Amygdala (tissue), 56 donors: Measurements from ENCODE around the gene SMIM22.
"Not testable (repeated sequence)": the region's sequence is repeated elsewhere in the genome, so short reads cannot be mapped to it uniquely, and the experiment has no call there.

Experiments
- DNase-seq, 56 donors: peaks; one replicate each; lab custom pipeline; 2025; lab: John Stamatoyannopoulos, UW

SMIM22 gene

DNA sequence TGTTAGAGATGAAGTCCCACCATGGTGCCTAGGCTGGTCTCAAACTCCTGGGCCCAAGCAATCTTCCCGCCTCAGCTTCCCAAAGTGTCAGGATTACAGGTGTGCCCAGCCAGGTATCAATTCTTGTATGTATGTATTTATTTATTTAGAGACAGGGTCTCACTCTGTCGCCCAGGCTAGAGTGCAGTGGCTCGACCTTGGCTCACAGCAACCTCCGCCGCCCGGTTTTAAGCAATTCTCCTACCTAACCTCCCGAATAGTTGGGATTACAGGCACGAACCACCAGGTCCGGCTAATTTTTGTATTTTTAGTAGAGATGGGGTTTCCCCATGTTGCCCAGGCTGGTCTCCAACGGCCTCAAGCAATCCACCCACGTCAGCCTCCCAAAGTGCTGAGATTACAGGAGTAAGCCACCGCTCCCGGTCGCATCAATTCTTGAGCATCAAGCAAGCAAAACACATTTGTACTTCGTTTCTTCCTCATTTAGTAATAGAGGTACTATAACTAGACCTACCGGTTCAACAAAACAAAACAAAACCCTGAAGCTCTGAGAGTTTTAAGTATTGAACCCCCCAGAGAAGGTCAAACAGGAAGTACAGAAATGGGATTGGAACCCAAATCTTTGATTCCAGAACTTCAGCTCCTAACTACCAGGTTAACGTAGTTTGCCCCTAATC lies 27.2 kb upstream of the SMIM22 start:
- DNase-seq: peak in 4 of 56 donors; percentile 2 to 14 (median 10)

DNA sequence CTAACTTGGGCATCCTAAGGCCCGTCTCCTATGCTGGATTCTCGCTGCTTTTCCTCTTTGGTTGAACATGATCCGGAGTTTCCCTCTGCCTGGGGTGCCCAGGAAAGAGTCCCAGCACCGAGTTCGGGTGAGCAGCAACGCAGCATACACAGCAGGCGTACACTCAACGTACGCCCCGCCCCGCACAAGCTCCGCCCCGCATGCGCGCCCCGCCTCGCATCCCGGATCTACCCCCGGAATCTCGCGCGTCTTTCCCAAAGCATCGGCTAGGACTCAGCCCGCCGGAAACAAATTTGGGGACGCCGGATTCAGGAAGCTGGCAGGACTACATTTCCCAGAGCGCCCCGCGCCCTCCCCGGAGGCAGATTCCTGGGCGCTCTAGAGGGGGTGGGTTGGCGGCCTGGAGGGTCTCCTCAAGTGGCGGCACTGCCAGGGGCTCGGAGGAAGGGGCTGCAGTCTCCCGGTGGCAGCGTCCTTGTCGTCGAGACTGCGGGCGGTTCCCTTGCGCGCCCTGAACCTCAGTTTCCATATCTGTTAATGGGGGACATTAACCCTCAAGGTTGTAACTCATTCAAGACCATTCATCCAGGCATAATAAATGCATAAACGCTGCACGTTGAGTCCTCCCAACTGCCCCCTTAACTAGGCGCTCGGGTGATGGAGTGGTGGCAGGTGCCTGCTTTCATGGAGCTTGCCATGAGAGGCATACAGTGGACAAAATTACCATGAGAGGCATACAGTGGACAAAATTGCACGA lies 26.4 kb upstream of the SMIM22 start:
- peak; percentile 80 to 99 (median 95) for DNase-seq

DNA sequence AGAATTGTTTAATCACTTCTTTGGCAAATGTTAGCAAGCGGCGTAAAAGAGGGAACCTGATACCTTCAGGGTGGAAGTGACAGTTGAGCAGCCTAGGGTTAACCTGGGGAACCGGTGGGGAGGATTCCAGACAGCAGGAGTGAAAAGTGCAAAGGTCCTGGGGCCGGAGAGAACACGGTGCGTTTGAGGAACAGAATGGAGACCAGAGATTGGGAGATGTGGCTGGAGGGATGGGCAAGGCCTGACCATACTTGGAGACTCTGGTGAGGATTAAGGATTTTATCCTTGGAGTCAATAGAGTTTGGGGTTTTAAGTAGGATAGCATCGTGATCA lies 25.9 kb upstream of the SMIM22 start:
- DNase-seq: no peak

DNA sequence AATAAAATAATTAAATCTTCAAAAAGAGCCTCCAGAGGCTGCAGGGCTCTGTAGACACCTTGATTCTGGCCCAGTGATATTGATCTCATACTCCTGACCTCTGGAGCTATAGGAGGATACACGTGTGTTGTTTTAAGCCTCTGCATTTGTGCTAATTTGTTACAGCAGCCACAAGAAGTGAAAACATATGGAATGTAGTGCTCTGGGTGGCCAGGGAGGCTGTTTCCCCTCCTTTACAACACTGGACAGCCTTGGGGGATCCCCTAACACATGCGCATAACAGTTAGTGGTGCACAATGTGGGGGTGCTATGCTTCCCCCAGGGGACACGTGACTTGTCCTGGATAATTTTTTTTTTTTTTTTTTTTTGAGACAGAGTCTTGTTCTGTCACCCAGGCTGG lies 23.5 kb upstream of the SMIM22 start:
- DNase-seq: no peak

DNA sequence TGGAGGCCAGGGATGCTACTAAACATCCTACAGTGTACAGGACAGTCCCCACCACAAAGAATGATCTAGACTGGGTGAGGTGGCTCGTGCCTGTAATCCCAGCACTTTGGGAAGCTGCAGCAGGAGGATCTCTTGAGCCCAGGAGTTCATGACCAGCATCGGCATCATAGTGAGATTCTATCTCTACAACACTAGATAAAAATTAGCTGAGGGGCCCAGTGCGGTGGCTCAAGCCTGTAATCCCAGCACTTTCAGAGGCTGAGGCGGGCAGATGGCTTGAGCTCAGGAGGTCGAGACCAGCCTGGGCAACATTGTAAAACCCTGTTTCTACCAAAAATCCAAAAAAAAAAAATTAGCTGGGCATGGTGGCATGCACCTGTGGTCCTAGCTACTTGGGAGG lies 22.8 kb upstream of the SMIM22 start:
- no peak for DNase-seq

DNA sequence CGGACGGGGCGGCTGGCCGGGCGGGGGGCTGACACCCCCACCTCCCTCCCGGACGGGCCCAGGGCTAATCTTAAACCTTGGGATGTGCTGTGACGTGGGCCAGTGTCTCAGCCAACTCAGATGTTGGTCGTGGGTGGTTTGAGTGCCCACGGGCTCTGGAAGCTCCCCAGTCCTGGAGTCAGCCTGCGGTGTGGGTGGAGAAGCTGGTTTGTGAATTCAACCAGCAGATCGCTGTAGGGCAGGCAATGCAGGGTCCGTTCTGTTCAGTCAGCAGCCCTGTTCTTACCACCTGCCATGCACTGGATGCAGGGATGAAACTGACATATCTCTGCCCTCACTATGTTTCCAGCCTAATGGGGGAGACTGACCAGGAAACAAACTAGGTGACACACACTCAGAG lies 20.2 kb upstream of the SMIM22 start:
- no peak for DNase-seq

DNA sequence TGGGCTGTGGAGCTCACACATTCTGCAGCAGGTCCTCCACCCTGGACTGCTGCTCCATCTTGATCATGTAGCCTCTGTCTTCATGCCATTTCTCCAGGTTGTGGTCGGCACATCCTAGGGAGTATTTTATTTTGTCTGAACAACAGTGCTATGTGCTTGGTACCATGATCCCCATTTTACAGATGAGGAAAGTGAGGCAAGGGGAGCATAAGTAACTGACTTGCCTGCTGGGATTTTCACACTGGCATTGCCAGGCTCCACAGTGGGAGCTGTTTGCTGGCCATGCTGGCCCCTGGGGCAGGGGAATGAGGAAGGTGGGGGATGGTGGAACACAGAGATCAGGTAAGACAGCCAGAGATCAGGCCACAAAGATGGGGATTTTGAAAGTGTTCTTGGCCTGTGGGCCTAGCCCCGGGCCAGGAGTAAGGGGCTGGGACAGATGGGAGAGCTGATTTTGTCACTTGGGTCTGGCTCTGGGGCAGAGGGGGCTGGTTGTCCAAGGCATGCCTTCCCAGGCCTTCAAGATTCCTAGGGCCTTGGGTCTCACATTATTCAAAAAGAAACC lies 18.9 kb upstream of the SMIM22 start:
- DNase-seq: no peak

DNA sequence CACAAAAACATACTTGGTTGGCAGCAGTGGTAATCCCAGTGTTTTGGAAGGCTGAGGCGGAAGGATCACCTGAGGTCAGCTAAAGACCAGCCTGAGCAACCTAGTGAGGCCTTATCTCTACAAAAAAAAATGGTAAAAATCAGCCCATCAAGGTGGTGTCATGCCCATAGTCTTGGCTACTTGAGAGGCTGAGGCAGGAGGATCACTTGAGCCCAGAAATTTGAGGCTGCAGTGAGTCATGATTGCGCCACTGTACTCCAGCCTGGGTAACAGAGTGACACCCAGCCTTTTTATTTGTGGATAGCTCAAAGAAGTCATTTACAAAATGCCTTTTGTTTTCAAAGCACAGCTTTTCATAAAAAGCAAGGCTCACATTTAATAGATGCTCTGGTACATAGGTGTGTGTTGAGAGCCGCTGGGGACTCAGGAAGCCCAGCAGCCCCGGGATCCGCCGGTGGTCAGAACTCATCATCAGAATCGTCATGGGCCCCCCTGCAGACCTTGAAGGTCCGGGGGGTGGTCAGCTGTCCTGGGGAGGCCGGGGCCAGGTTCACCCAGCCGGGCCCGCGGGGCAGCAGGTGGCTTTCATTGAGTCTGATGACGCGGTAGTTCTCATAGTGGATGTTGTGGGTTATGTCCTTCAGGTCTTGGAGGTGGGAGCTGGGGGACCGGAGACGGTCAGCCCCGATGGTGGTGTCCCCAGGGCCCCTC lies 17.7 kb upstream of the SMIM22 start:
- no peak for DNase-seq

DNA sequence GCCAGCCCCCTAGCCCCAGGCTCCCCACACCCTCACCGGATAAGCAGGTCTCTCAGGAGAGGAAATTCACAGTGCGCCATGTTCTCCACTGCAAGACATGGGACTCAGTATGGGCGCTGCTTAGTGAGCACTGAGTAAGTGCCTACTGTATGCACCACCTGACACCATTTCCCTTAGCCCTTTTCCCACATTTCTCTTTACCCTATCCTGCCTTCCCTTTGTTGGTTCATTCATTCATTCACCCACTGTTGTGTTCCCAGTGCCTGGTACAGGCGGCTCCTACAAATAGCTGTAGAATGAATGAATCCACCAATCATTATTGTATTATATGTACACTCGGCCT lies 17.1 kb upstream of the SMIM22 start:
- no peak for DNase-seq

DNA sequence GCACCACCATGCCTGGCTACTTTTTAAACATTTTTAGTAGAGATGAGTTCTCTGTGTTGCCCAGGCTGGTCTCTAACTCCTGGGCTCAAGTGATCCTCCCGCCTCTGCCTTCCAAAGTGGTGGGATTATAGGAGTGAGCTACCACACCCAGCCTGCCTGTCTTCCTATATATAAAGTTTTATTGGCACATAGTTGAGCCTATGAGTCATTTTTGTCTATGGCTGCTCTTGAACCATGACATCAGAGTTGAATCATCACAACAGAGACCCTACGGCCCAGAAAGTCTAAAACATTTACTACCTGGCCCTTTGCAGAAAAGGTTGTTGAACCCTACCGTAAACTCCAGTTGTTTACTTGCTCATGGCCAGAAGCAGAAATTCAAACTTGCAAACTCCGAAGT lies 14.9 kb upstream of the SMIM22 start:
- no peak for DNase-seq

DNA sequence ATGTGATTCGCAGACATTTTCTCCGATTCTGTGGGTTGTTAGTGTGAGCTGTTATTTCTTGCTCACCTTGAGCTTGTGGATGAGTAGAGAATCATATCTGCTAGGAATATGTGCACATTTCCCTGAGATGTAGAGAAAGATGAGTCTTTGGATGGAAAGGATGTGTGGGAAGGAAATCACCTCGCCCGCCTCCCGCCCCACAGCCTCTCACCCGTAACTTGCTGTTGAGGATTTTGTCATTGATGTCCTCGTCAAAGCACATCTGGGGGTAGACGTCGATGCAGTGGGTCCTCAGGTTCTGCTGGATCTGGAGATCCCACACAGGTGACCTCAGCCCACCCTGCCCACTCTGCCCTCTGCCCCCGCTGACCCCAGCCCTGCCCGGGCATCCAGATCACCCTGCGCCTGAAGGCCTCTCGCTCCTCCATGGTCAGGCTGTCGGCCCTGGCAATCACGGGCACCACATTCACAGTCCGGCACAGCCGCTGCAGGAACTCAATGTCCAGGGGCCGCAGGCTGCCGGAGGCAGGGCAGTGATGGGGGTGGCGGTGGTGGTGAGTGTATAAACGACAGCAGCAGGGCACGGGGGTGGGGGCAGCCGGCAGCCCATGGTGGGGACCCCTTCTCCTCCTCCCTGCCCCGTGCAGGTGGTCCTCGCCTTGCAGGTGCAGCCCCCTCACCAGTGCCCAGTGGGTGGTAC lies 11.8 kb upstream of the SMIM22 start:
- no peak for DNase-seq

DNA sequence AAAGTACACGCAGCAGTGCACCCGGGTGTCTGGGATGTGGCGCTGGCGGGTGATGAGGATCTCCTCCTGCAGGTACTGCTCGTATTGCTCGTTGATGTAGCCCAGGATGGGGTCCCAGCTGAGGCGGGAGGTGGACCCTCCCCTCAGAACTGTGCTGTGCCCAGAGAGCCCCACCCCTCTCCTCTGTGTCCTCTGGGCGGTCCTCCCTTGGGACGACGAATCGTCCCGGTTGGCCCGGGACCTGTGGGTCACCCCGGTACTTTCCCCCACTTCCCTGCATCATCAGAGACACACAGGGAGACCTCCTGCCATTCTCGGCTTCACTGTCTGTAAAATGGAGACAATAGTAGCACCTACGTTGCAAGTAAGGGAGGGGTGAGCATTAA lies 11.2 kb upstream of the SMIM22 start:
- DNase-seq: no peak

DNA sequence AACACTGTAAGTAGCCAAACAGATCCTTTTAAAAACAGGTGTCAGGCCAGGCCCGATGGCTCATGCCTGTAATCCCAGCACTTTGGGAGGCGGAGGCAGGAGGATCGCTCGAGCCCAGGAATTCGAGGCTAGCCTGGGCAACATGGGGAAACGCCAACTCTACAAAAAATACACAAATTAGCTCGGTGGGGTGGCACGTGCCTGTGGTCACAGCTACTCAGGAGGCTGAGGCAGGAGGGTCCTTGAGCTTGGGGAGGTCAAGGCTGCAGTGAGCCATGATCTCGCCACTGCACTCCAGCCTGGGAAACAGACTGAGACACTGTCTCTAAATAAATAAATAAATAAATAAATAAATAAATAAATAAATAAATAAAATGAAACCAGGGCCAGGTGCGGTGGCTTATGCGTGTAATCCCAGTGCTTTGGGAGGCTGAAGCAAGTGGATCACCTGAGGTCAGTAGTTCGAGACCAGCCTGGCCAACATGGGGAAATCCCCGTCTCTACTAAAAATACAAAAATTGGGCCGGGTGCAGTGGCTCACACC lies 10.7 kb upstream of the SMIM22 start:
- not testable (repeated sequence) for DNase-seq

DNA sequence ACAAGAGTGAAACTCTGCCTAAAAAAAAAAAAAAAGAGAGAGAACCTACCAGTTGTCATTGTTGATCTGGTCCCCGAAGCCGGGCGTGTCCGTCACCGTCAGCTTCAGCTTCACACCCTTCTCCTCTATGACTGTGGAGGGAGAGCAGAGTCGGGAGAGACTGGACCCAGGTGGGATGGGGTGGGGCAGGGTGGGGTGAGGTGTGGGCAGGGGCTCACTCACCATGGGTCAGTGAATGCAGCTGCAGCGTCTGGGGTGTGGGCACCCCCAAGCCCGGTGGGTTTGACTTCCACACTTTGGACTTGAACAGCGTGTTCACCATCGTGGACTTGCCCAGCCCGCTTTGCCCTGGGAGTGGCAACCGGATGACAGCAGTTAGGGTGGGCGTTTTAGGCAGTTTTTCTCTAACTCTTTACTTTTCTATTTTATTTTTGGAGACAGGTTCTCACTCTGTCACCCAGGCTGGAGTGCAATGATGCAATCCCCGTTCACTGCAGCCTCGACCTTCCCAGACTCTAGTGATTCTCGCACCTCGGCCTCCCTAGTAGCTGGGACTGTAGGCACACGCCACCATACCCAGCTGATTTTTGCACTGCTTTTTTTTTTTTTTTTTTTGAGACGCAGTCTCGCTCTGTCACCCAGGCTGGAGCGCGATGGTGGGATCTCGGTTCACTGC lies 9.3 kb upstream of the SMIM22 start:
- no peak for DNase-seq

DNA sequence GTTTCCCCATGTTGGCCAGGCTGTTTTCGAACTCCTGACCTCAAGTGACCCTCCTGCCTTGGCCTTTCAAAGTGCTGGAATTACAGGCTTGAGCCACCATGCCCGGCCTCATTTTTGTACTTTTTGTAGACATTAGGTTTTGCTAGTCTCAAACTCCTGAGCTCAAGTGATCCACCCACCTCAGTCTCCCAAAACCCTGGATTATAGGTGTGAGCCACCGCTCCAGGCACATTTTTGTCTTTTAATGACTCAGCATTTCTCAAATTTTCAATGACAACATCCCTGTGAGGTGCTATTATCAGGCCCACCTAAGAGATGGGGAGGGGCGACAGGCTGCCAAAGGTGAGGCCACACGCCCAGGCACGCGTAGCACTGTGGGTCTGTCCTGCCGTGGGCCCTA lies 8.1 kb upstream of the SMIM22 start:
- no peak for DNase-seq

DNA sequence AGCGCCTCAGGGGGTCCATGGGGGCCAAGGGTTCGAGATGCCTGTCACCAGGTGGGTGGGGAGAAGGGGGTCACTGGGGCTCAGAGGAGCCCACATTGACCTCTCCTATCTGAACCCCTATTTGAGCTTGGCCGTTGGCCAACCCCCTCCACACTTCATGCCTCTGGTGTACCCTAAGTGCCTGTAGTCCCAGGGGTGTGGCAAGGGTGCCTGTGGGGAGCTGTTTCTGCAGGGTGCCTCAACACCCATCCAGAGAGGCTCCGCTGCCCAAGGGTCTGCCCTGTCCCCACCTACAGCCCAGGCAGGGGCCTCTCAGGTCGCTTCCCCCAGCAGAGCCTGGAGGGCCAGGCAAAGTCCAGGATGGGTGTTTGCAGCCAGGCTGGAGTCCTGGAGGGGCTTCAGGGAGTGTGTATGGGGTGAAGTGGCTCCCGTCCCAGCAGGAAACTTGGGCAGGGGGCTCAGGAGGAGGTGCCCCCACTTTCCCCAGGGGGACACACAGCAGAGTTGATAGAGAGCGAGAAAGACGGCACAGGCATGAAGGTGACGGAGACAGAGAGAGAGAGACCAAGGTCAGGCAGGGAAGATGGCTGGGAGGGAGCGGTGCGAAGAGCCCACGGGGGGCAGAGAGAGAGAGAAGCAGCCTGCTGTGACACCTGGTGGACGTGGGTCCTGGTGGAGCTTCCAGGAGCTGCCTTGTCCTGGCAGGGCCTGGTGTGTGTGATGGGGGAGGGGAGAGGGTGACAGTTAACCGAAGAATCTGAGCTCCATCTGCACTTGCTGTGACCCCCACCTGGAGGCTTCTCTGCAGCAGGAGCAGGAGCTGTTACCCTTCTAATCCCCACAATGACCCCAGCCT lies 7.3 kb upstream of the SMIM22 start, which contains the start of gene SEPTIN12:
TSS of gene SEPTIN12 (minus strand) at position 719 of the 856 bp plus-strand sequence. CDS start at position 19, 700 bp downstream.
- no peak for DNase-seq

DNA sequence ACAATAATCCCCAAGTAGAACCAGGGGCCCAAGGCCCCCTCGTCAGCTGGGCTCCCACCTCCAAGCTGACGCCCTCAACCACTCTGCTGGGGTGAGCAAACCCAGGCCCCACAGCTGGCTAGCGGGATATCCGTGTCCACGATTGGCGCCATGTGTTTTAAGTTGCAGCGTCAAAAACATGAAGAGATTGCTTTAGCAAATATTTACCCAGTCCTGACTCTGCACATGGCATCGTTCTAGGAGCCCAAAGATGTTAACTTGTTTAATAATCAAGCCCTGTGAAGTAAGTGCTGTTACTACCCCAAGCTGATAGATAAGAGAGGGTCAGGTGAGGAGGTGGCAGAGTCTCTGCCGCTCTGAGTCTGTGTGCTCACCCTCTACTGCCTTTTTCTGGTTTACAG lies 6.7 kb upstream of the SMIM22 start:
- no peak for DNase-seq

DNA sequence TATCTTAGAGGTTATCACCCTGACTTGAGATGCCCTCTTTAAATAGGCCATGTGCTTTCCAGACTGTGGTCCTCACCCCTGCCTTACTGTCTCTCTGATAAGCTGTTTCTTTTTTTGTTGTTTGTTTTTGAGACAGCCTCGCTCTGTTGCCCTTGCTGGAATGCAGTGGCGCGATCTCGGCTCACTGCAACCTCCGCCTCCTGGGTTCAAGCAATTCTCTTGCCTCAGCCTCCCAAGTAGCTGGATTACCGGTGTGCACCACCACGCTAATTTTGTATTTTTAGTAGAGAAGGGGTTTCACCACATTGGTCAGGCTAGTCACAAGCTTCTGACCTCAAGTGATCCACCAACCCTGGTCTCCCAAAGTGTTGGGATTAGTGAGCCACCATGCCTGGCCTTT lies 6.3 kb upstream of the SMIM22 start:
- DNase-seq: no peak

DNA sequence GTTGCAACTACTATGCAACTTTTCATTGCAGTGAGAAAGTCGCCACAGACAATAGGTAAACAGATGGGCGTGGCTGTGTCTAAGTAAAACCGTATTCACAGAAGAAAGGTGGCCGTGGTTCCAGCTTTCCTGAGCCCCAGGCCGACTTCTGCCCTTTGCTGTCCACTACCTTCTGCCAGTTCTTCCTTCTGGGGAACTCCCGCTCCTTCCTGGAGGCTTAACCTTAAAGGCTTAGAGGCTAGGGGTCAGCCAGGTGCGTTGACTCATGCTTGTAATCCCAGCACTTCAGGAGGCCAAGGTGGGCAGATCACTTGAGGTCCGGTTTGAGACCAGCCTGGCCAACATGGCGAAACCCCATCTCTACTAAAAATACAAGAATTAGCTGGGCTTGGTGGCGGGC lies 4.9 kb upstream of the SMIM22 start:
- DNase-seq: no peak
